ENCODE results near the gene MRPL32.

DNA sequence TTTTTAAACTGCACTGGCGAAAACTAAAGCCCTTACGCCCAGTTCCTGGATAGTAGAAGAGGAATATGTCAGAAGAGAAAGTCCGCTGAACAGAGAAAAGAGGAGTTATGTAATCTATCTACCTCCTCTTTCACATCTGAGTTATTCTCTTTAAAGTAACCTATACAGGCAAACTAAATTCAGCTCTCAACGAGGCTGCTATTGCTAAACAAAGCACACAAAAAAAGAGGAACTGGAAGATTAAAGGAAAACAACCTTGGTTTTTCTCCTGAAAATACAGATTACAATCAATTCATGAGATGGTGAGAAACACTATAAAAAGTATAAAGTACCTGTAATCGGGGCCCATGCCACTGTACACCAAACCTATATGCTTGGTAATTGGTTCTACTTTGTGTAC, 6.0 kb upstream of the MRPL32 start:
- TF ChIP-seq, protein P1, sequence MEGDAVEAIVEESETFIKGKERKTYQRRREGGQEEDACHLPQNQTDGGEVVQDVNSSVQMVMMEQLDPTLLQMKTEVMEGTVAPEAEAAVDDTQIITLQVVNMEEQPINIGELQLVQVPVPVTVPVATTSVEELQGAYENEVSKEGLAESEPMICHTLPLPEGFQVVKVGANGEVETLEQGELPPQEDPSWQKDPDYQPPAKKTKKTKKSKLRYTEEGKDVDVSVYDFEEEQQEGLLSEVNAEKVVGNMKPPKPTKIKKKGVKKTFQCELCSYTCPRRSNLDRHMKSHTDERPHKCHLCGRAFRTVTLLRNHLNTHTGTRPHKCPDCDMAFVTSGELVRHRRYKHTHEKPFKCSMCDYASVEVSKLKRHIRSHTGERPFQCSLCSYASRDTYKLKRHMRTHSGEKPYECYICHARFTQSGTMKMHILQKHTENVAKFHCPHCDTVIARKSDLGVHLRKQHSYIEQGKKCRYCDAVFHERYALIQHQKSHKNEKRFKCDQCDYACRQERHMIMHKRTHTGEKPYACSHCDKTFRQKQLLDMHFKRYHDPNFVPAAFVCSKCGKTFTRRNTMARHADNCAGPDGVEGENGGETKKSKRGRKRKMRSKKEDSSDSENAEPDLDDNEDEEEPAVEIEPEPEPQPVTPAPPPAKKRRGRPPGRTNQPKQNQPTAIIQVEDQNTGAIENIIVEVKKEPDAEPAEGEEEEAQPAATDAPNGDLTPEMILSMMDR (IDR thresholded peaks at IDR 0.05; ENCODE audit: low read length), result no peak
- no peak for TF ChIP-seq EZH2 (IDR thresholded peaks at IDR 0.05; ENCODE audit: borderline replicate concordance, low read length)
